NCI-H1694 (cell line): ENCODE results near the gene ATAD3A.
"Not testable (repeated sequence)": the region's sequence is repeated elsewhere in the genome, so short reads cannot be mapped to it uniquely, and the experiment has no call there.

Source experiments
- DNase-seq: peaks from one replicate; lab custom pipeline; 2025; lab: John Stamatoyannopoulos, UW

The ATAD3A gene

GRCh38 chr1:1523651-1524050, 11.7 kb downstream of the ATAD3A start:
- DNase-seq: not testable (repeated sequence)

- DNase-seq: not testable (repeated sequence)
Observed at GRCh38 chr1:1524750-1525383, 12.9 kb downstream of the ATAD3A start.

DNA sequence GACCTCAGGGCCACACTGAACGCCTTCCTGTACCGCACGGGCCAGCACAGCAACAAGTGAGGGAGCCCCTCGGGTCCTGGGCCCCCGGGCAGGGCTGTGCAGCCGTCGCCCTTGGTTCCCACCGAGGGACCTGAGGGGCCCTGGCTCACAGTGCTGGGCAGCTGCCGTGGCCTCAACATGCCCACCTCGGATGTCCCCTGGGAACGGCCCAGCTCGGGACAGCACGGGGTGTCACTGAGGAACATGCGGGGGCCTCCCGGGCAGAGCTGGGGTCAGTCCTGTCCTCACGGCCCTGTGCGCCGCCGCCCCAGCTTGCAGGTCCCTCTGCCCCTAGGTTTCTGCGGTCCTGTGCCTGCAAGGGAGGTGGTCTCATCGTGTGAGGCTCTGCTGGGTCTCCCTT, 14.5 kb downstream of the ATAD3A start:
- not testable (repeated sequence) for DNase-seq

DNA sequence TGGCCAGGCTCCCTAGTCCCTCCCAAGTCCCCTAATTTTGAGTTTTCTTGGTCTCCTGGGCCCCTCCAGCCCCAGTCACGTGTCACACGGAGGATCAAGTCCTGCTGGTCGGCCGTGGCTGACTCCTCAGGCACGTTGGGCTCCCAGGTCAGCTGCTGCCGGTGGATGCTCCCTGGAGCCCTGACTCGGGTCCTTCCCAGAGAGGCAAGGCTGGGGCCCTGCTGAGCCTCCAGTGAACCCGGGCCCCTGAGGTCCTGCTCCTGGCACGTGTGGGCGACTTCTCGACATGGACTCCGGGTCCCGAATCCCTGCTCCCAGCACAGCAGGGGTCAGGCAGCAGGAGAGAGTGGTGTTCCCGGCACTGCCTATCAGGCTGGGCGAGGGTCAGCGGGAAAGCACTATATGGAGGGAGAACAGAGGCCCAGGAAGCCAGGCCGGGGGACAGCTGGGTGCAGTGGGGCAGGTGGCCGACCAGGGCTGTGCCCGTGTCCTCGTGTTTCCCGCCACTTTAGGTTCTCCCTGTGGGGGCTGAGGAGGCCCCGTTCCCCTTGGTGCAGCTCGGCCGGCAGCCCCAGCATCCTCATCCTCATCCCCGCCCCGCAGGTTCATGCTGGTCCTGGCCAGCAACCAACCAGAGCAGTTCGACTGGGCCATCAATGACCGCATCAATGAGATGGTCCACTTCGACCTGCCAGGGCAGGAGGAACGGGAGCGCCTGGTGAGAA, 15.3 kb downstream of the ATAD3A start:
- no peak for DNase-seq

DNA sequence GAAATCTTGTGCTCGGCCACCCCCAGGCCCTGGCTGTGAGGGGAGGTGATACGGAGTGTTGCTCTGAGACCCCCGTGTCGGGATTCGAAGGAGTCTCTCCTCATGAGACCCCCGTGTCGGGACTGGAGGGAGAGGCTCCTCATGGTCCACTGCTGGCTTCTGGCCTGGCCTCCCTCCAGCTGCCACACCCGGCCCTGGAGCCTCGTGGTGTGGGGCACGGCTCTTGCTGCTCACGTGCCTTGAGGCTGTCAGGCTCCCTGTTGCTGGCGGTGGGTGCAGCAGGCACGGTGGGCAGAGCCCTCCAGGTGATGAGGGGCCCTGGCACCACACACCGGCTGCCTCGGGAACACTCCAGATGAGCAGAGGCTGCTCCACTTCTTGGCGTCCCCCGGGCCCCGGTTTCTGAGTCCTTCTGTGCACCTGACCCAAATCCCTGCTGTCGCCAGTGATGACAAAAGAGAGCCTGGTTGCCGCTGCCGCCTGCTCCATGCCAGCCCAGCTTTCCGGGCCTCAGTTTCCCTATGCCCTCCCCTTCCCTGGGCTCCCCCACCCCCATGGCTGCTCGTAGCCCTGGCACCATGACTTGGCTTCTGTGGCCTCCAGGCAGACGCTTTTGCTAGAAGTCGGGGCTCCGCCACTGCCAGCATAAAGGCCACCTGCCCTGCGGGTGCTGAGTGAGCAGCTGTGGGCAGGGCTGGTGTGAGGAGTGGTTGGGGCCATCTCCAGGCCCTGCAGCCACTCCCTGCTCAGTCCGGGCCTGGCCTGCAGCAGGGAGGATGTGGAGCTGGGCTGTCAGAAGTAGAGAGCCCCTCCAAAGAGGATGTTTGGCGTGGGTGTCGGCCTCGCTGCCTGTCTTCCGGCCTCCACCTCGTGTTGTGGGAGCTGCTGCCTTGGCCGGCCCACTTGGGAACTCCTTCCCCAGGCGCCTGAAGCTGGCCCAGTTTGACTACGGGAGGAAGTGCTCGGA, 16.6 kb downstream of the ATAD3A start:
- no peak for DNase-seq

- DNase-seq: no peak
Observed at GRCh38 chr1:1529321-1529720, 17.4 kb downstream of the ATAD3A start.

- DNase-seq: no peak
Observed at GRCh38 chr1:1529936-1530335, 18.0 kb downstream of the ATAD3A start.

DNA sequence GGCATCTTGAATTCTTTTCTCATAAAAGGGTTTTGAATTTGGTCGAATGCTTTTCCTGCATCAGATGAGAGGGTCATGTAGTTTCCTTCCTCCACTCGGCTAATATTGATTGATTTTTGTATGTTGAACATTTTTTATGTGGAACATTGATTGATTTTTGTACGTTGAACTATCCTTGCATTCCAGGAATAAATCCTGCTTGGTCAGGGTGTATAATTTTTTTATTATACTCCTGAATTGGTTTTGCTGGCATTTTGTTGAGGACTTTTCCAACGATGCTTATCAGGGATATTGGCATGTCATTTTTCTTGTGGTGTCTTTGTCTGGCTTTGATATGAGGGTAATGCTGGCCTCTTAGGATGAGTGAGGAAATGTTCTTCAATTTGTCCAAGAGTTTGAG, 20.0 kb downstream of the ATAD3A start:
- no peak for DNase-seq

GRCh38 chr1:1533176-1533893, 21.4 kb downstream of the ATAD3A start:
- DNase-seq: not testable (repeated sequence)

GRCh38 chr1:1533894-1534291, 21.9 kb downstream of the ATAD3A start:
- not testable (repeated sequence) for DNase-seq

- no peak for DNase-seq
Observed at GRCh38 chr1:1534401-1535154, 22.6 kb downstream of the ATAD3A start.

GRCh38 chr1:1535201-1536018, 23.4 kb downstream of the ATAD3A start:
- DNase-seq: no peak

DNA sequence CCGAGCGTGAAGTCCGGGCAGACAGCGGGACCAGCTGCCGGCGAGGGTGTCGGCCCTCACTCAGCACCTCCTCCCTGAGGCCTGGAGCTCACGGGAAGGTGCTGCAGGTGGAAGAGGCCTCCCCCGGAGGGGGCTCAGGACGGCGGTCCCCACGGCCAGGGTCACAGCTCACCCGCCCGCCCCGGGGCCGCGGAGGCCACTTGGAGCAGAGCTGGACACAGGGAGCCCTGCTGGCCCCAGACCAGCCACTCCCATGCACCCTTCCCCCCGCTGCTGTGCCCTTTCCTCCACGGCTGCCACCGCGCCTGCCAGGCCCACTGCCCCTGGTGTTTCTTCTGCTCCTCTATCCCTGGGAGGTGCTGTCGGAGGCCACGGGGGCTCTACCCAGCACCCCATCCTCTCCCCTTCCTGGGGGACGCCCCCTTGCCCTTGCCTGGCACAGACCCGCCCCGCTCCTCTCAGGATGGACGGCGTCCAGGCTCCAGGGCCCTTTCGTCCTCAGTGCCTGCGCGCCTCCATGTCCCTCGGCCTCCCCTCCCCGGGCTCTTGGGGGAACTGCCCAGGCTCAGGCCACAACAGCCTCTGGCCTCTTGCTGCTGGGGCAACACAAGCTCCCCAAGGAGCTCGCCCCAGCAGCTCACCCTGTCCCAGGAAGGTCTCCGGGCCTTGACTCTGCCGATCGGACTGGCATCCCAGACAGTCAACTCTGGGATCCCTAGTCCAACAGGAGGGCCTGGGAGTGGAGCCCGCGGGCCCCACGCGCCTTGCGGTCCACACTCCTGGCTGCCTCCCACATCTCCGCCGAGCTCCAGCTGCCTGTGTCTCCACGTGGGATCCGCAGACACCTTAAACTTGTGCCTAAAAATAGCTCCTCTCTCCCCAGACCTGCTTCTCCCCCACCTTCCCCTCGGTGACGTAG, 24.3 kb downstream of the ATAD3A start:
- no peak for DNase-seq

GRCh38 chr1:1536938-1537546, 25.1 kb downstream of the ATAD3A start:
- DNase-seq: no peak

- DNase-seq: no peak
Observed at GRCh38 chr1:1537626-1538250, 25.8 kb downstream of the ATAD3A start.

- no peak for DNase-seq
Observed at GRCh38 chr1:1538334-1538733, 26.4 kb downstream of the ATAD3A start.

GRCh38 chr1:1538989-1539309, 27.0 kb downstream of the ATAD3A start:
- DNase-seq: no peak

GRCh38 chr1:1539310-1540089, 27.5 kb downstream of the ATAD3A start:
- no peak for DNase-seq
